ENCODE measurements around the gene PPP1R12C. TPM values are rescaled to one million over a fixed set of nuclear protein-coding genes. Genes with fewer than 3 reads are reported as not detected.

Gene PPP1R12C
- total and polyA plus RNA-seq, 10 of the 15 experiments (the other 5 are each of a cell fraction or from before 2014, with no cell fraction given): 1.4 to 84.7 (median 20.5) TPM

DNA sequence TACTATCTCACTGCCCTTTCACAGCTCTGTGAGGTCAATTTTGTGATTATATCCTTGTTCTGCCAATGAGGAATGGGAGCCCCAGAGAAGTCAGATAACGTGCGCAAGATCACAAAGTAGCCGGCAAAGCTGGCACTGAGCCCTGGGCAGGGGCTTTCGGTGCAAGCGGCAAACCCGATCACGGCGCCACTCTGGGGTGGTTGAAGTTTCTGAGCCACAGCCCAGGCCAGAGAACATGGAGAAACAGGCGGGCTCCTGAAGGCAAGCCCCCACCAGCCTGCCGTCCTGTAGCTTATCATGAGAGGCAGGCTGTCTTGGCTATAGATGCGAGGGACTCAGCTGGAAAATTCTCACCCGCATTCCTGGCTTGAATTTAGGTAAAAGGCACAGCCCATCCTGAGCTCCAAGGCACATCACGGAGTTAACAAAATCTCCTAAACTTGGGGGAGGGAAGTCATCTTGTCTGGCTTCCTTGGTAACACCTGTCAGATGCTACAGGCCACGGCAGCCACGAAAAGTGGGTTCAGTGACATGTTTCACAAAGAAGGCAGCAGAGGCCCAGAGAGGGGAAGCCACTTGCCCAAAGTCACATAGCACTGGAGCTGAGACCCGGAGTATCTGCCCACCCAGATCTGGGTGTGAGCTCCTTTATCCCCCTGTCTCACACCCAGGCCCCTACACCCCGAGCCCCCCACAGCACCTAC is 19.1 kb upstream of the PPP1R12C start (continued):
- TF ChIP-seq MTA3 (IDR thresholded peaks at IDR 0.05; ENCODE audit: borderline replicate concordance, low read length) (no peak), HDAC2 (IDR thresholded peaks at IDR 0.05) (no peak)

GRCh38 chr19:55134736-55135135 is 17.3 kb upstream of the PPP1R12C start:
- H3K4me3 ChIP-seq: no peak overlapping the region
- H3K36me3 ChIP-seq (ENCODE audit: control insufficient read depth in 2 of 2, insufficient read depth in 2 of 2, low read length in 1 of 2): no peaks in the 10 kb centered on the region
- ATAC-seq (no peak), DNase-seq (ENCODE audit: low read depth, low spot score) (no peak), FAIRE-seq (no peak)
- ChIA-PET SMC1A (ENCODE audit: uncharacterized antibody, unreplicated experiment) (no interaction called here), CTCF (interaction anchor here (0.6 to 2.6 kb wide), 3 partner anchors 15 to 47 kb away, joined by 3 to 11 read pairs (median 6); no protein-coding TSS in a partner anchor), POLR2A (no interaction called here), RAD21 (ENCODE audit: unreplicated experiment) (no interaction called here)
- no TSS peak for BruUV-seq (replicated peaks)
- no peak overlapping the region for H2AFZ ChIP-seq (ENCODE audit: control insufficient read depth, low read depth, low read length)
- TF ChIP-seq WRNIP1 (IDR thresholded peaks at IDR 0.05; ENCODE audit: borderline replicate concordance, low read depth, low read length) (no peak), SUPT20H (IDR thresholded peaks at IDR 0.05; ENCODE audit: borderline replicate concordance, control insufficient read depth, low read depth, low read length) (no peak), ELK1 (IDR thresholded peaks at IDR 0.05; ENCODE audit: low read depth, low read length) (no peak), YBX1 (IDR thresholded peaks at IDR 0.05) (no peak), RAD51 (IDR thresholded peaks at IDR 0.05) (peak; percentile 25; the same call in 1 of the 2 replicates)
- H3K4me2 ChIP-seq (ENCODE audit: control insufficient read depth, insufficient read depth): no peak overlapping the region
- WGBS (ENCODE audit: insufficient coverage, insufficient replicate concordance, low lambda C conversion rate, missing lambda C conversion rate): 0% methylated on average over 1 of the region's 3 CpGs
- intact Hi-C loops (cut with micrococcal nuclease; ENCODE audit: unreplicated experiment) (no loop called here), in situ Hi-C loops (cut with MboI) (no loop called here)
- H4K20me1 ChIP-seq (ENCODE audit: control insufficient read depth, insufficient read depth): no peaks in the 10 kb centered on the region
- no peaks in the 10 kb centered on the region for H3K79me2 ChIP-seq (ENCODE audit: control insufficient read depth, insufficient read depth, low read length)
- H3K9me3 ChIP-seq (replicated peaks; ENCODE audit: control insufficient read depth, insufficient read depth, low read length): no peaks in the 10 kb centered on the region
- no peak overlapping the region for H3K9ac ChIP-seq (ENCODE audit: control insufficient read depth, insufficient read depth, low read length)
- no peak overlapping the region for H3K27ac ChIP-seq (ENCODE audit: control insufficient read depth, insufficient read depth)
- H3K27me3 ChIP-seq (replicated peaks in 1 of 2; ENCODE audit: control insufficient read depth in 2 of 2, insufficient read depth in 2 of 2, low read length in 1 of 2): no peaks in the 10 kb centered on the region
- H3K4me1 ChIP-seq (ENCODE audit: control insufficient read depth, insufficient read depth, low read length): peaks cover 13% of the 10 kb centered on the region
